ENCODE data around the gene PRKN. TPM values are rescaled to one million over a fixed set of nuclear protein-coding genes. Genes with fewer than 3 reads are reported as not detected.

PRKN gene
- total and polyA plus RNA-seq, 2 experiments from 2014 or later: 2.3 to 3.9 TPM

DNA sequence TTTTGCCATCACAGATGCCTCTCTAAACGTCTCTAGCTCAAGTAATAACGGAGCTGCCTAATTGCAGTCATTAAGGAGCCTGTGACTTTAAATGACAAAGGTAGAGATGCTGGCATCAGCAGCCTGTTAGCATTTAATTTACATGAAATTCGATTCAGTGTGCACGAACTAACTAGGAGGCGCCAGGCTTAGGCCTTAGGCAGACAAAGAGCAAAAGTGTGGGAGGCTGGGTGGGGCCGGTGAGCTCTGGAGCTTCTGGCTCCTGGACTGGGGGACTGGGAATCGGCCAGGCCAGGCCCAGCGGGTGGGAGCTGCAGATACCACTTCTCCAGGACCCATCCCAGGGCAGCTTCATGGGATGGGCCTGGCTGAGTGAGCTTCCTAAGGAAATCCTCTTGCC lies 1283.7 kb downstream of the PRKN start:
- no peaks in the 10 kb centered on the region for H3K9me3 ChIP-seq (ENCODE audit: low read depth)
- no peak overlapping the region for H3K27ac ChIP-seq
- no peak overlapping the region for H2AFZ ChIP-seq
- H4K20me1 ChIP-seq (ENCODE audit: insufficient read depth, poor library complexity, severe bottlenecking): no peaks in the 10 kb centered on the region
- WGBS (ENCODE audit: low lambda C conversion rate, missing lambda C conversion rate): 49% methylated on average over 8 of the region's 8 CpGs
- no peak overlapping the region for H3K4me3 ChIP-seq
- no peaks in the 10 kb centered on the region for H3K79me2 ChIP-seq
- no peak overlapping the region for H3K4me2 ChIP-seq
- no peak for DNase-seq (ENCODE audit: low spot score)
- no peak for TF ChIP-seq EZH2 (IDR thresholded peaks at IDR 0.05; ENCODE audit: borderline replicate concordance)
- TF ChIP-seq, protein P1, sequence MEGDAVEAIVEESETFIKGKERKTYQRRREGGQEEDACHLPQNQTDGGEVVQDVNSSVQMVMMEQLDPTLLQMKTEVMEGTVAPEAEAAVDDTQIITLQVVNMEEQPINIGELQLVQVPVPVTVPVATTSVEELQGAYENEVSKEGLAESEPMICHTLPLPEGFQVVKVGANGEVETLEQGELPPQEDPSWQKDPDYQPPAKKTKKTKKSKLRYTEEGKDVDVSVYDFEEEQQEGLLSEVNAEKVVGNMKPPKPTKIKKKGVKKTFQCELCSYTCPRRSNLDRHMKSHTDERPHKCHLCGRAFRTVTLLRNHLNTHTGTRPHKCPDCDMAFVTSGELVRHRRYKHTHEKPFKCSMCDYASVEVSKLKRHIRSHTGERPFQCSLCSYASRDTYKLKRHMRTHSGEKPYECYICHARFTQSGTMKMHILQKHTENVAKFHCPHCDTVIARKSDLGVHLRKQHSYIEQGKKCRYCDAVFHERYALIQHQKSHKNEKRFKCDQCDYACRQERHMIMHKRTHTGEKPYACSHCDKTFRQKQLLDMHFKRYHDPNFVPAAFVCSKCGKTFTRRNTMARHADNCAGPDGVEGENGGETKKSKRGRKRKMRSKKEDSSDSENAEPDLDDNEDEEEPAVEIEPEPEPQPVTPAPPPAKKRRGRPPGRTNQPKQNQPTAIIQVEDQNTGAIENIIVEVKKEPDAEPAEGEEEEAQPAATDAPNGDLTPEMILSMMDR (IDR thresholded peaks at IDR 0.05; ENCODE audit: poor library complexity): no peak
- no peak for TF ChIP-seq EZH2phosphoT487 (IDR thresholded peaks at IDR 0.05; ENCODE audit: low read depth, severe bottlenecking, unreplicated experiment)
- H3K4me1 ChIP-seq (ENCODE audit: insufficient read depth): peaks cover 4% of the 10 kb centered on the region
- no peaks in the 10 kb centered on the region for H3K36me3 ChIP-seq (replicated peaks; ENCODE audit: insufficient read depth, low read depth)
- no peaks in the 10 kb centered on the region for H3K9me2 ChIP-seq (replicated peaks; ENCODE audit: insufficient read depth)
- no peaks in the 10 kb centered on the region for H3K27me3 ChIP-seq

DNA sequence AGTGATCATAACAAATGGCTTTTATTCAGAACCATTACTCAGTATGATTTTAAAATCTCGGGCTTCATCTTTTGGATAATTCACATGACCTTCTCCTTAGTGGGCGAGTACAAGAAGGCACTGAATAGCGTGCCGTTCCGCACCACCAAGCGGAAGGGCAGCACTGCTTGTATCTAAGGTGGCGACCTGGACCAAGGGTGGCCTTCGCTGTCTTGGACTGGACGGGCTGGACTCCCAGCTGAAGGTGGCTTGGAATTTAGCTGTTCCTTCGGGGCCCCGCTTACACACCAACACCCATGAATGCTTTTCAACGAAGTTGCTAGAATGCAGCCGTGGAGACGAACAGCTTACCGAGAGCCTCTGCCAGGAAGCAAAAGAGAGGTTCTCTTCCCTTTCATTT lies 1285.1 kb downstream of the PRKN start:
- TF ChIP-seq, protein P1 (IDR thresholded peaks at IDR 0.05; ENCODE audit: poor library complexity): no peak
- TF ChIP-seq EZH2 (IDR thresholded peaks at IDR 0.05; ENCODE audit: borderline replicate concordance) (no peak), EZH2phosphoT487 (IDR thresholded peaks at IDR 0.05; ENCODE audit: low read depth, severe bottlenecking, unreplicated experiment) (no peak)
- Histone ChIP-seq H4K20me1 (ENCODE audit: insufficient read depth, poor library complexity, severe bottlenecking) (no peaks in the 10 kb centered on the region), H3K4me3 (no peak overlapping the region), H3K79me2 (no peaks in the 10 kb centered on the region), H3K27me3 (no peaks in the 10 kb centered on the region), H3K4me1 (ENCODE audit: insufficient read depth) (peaks cover 4% of the 10 kb centered on the region), H3K4me2 (no peak overlapping the region), H2AFZ (no peak overlapping the region), H3K27ac (no peak overlapping the region), H3K36me3 (replicated peaks; ENCODE audit: insufficient read depth, low read depth) (no peaks in the 10 kb centered on the region), H3K9me2 (replicated peaks; ENCODE audit: insufficient read depth) (no peaks in the 10 kb centered on the region), H3K9me3 (ENCODE audit: low read depth) (no peaks in the 10 kb centered on the region)
- WGBS (ENCODE audit: low lambda C conversion rate, missing lambda C conversion rate): 93% methylated on average over 15 of the region's 15 CpGs
- DNase-seq (ENCODE audit: low spot score): no peak

DNA sequence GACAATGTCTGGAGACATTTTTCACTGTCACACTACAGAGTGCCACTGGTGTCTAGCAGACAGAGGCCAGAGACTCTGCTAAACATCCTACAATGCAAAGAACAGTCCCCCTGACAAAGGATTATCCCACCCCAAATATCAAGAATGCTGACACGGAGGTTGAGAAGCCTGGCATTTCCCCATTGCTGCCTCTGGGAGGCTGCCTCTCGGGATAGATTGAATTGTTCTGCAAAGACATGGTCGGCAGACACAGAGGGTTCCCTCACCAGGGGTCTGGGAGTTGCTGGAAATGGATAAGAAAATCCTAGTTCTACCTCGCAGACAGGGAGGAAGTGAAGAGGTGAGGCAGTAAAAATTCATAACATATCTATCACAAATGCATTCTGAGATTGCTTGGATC lies 1287.3 kb downstream of the PRKN start:
- no peaks in the 10 kb centered on the region for H3K9me2 ChIP-seq (replicated peaks; ENCODE audit: insufficient read depth)
- H3K36me3 ChIP-seq (replicated peaks; ENCODE audit: insufficient read depth, low read depth): no peaks in the 10 kb centered on the region
- H3K9me3 ChIP-seq (ENCODE audit: low read depth): no peaks in the 10 kb centered on the region
- H3K27ac ChIP-seq: no peak overlapping the region
- no peak overlapping the region for H3K4me2 ChIP-seq
- 66% methylated on average over 4 of the region's 4 CpGs for WGBS (ENCODE audit: low lambda C conversion rate, missing lambda C conversion rate)
- peaks cover 7% of the 10 kb centered on the region for H3K4me1 ChIP-seq (ENCODE audit: insufficient read depth)
- TF ChIP-seq, protein P1 (IDR thresholded peaks at IDR 0.05; ENCODE audit: poor library complexity): no peak
- TF ChIP-seq EZH2 (IDR thresholded peaks at IDR 0.05; ENCODE audit: borderline replicate concordance): no peak
- no peak for TF ChIP-seq EZH2phosphoT487 (IDR thresholded peaks at IDR 0.05; ENCODE audit: low read depth, severe bottlenecking, unreplicated experiment)
- no peaks in the 10 kb centered on the region for H3K79me2 ChIP-seq
- no peak overlapping the region for H3K4me3 ChIP-seq
- no peaks in the 10 kb centered on the region for H4K20me1 ChIP-seq (ENCODE audit: insufficient read depth, poor library complexity, severe bottlenecking)
- no peak for DNase-seq (ENCODE audit: low spot score)
- H3K27me3 ChIP-seq: no peaks in the 10 kb centered on the region
- no peak overlapping the region for H2AFZ ChIP-seq

DNA sequence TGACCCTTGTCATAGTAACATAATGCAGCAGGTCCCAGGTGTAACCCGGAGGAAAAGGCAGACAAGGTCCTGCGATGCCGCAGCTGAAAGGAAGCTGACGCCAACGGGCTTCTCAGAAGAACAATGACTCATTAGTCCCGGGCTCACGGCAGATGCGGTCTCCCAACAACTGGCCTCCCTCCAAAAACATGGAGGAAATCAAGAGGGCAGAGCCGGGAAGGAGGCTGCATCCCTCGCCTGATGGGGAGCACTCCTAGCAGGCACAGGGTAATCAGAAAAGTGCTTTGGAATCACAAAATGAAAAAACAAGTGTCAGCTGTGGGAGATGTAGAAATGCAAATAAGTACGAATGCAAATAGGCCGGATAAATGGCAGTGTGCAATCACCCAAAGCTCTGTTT lies 1288.5 kb downstream of the PRKN start:
- WGBS (ENCODE audit: low lambda C conversion rate, missing lambda C conversion rate): 81% methylated on average over 12 of the region's 12 CpGs
- no peak overlapping the region for H3K27ac ChIP-seq
- H3K36me3 ChIP-seq (replicated peaks; ENCODE audit: insufficient read depth, low read depth): no peaks in the 10 kb centered on the region
- H3K79me2 ChIP-seq: no peaks in the 10 kb centered on the region
- no peak overlapping the region for H3K4me2 ChIP-seq
- no peaks in the 10 kb centered on the region for H3K9me2 ChIP-seq (replicated peaks; ENCODE audit: insufficient read depth)
- TF ChIP-seq EZH2 (IDR thresholded peaks at IDR 0.05; ENCODE audit: borderline replicate concordance) (no peak), EZH2phosphoT487 (IDR thresholded peaks at IDR 0.05; ENCODE audit: low read depth, severe bottlenecking, unreplicated experiment) (no peak)
- TF ChIP-seq, protein P1 (IDR thresholded peaks at IDR 0.05; ENCODE audit: poor library complexity): no peak
- H3K4me1 ChIP-seq (ENCODE audit: insufficient read depth): peaks cover 8% of the 10 kb centered on the region
- H4K20me1 ChIP-seq (ENCODE audit: insufficient read depth, poor library complexity, severe bottlenecking): no peaks in the 10 kb centered on the region
- DNase-seq (ENCODE audit: low spot score): no peak
- no peaks in the 10 kb centered on the region for H3K9me3 ChIP-seq (ENCODE audit: low read depth)
- no peak overlapping the region for H2AFZ ChIP-seq
- no peak overlapping the region for H3K4me3 ChIP-seq
- H3K27me3 ChIP-seq: no peaks in the 10 kb centered on the region
